GM08714 (cell line): ENCODE measurements around the gene CNIH2.

ENCODE experiments used
- H3K4me3 ChIP-seq: fragments of 200-500 bp; sonication (Bioruptor generic); 2 replicates; pipeline ENCODE4 v1.5.1; 2014; ENCODE audit warnings: mild to moderate bottlenecking, low read length, inconsistent platforms
- ZNF274 ChIP-seq: IDR thresholded peaks from 2 replicates; pipeline ENCODE4 v1.6.1; 2012; ENCODE audit warnings: mild to moderate bottlenecking, low read depth, low read length

Gene CNIH2

DNA sequence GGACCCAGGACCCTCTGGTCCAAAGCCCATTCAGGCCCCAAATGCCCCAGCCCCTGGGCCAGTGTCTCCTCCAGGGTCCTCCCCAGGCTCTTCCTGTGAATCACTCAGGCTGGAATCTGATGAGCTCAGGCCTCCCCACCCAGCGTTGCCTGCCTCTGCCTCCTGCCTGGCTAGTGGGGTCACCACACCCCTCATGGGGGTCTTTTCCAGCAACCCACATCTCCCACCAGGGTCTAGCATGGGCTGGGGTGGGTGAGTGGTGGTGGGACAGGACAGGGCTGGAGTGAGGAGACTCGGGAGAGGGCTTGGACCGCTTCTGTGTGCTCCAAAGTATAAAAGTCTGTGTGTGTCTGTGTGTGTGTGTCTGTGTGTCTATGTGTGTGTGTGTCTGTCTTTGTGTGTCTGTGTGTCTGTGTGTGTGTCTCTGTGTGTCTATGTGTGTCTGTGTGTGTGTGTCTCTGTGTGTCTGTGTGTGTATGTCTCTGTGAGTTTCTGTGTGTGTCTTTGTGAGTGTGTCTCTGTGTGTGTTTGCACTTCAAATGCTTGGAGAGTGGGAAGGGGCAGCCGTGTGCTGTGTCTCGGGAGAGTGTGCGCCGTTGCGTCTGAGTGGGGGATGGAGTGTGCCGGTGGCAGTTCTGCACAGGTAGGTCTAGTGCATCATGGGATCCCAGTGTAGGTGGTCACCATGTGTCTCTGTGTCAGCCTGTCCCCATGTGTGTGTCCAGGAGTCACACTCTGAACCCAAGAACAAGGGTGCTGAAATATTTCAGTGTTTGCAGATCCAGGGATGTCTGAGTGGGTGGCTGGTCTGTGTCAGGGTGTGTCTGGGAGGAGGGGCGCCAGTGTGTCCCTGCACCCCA, 49.4 kb downstream of the CNIH2 start:
- no peak for TF ChIP-seq ZNF274
- no peak overlapping the region for H3K4me3 ChIP-seq

- TF ChIP-seq ZNF274: no peak
These were observed 50.0 kb downstream of the CNIH2 start for GRCh38 chr11:66328031-66328301.

DNA sequence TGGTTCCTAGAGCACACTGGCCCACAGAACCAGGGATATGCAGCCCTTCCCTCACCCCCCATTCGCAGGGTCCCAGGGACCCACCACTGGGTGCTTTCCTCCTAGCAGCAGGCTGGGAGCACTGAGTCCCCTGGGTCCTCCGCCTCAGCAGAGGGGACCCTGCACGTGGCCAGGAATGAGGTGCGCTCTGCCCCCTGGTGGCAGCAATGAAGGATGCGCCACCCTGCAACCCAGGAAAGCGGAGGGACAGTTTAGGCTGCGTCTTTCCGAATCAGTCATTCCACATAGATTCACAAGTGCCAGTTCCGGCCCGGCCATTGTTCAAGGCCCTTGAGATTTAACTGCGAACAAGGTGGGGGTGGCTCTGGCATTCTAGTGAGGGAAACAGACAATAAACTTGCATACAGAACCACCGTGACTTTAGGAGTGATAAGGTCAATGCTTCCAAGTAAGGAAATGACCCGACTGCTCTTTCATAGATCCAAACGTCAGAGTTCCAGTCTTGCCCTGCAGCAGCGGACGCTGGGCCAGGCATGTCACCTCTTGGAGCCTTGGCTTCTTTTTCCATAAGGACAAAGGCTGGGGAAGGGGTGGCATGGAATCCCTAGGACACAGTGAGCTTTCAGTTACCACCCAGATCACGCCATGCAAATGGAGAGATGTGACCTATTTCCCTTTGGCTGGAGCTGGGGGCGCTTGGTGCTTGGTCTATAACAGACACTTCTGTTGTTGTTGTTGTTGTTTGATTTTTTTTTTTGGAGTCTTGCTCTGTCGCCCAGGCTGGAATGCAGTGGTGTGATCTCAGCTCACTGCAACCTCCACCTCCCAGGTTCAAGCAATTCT, 50.5 kb downstream of the CNIH2 start:
- H3K4me3 ChIP-seq: no peak overlapping the region
- TF ChIP-seq ZNF274: no peak

More at GRCh38 chr11:66328031-66328301, 50.0 kb downstream of the CNIH2 start:
- H3K4me3 ChIP-seq: no peak overlapping the region

DNA sequence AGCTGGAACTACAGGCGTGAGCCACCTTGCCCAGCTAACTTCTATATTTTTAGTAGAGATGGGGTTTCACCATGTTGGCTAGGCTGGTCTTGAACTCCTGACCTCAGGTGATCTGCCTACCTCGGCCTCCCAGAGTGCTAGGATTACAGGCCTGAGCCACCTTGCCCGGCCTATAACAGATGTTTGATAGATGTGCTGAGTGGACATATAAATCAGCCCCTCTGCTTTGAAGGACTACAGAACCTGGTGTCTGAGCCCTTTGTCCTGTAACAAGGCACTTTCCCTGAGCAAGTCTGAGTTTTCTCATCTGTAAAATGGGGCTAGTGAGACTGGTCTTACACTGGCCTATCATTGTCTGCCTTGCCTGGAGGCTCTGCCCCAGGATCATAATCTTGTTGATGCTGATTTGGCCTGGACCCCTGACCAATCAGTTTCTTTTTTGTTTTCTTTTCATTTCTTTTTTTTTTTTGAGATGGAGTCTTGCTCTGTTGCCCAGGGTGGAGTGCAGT, 51.2 kb downstream of the CNIH2 start:
- no peak overlapping the region for H3K4me3 ChIP-seq
- no peak for TF ChIP-seq ZNF274

DNA sequence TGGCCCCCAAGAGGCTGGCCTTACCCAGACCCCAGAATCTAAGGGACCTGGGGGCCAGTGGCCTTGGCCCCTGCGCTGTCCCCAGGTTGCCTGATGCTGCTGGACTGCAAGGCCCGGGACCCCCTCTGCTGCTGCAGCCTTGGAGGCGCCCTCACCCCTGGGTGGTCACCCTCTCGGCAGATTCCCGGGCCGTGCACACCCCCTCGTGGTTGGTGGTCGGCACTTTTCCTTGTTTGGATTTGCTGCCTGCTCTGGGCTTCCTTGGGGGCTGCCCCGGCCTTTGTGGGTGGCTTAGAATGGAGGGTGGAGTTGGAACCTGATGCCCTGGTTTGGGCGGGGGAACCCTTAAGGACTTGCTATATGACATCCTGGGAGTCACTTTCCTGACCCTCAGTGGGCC, 53.0 kb downstream of the CNIH2 start:
- TF ChIP-seq ZNF274: no peak
- no peak overlapping the region for H3K4me3 ChIP-seq

DNA sequence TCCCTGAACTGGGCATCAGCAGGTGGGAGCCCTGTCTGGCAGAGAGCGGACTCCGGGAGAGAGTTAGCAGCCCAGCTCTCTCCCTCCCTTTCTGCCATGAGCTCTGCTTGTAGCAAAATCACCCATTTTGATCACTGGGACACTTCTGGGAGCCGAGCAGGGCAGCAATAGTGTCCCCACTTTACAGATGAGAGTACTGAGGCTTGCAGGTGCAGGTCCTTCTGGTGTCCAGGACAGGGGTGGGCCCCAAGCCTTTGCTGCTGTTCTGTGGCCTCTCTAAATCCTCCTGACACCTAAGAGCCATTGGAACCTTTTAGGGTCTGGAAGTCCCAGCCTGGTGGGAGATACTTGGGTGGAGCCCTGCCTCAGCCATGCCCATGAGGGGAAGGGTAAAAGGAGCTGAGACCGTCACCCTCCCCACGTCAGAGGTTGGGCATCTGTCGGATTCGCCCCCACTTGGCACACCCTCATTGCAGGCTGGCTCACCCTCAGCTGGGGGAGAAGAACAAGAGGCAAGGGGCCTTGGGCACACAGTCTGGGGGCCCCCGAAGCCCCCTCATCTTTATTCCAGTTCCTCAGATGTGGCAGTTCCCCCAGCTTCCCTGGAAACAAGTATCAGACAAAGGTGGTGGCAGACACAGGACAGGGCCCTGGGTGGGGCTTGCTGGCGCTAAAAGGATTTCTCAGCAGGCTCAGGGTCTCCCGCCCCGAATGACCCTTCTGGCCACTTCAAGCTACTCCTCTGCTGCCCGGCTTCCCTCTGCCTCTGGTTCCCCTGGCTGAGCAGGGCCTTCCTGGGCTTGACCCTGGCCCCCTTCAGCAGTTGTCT, 53.8 kb downstream of the CNIH2 start:
- no peak overlapping the region for H3K4me3 ChIP-seq

GRCh38 chr11:66332371-66333219, 54.6 kb downstream of the CNIH2 start:
- H3K4me3 ChIP-seq: no peak overlapping the region
- TF ChIP-seq ZNF274: no peak

More for the DNA sequence above, 53.8 kb downstream of the CNIH2 start:
- no peak for TF ChIP-seq ZNF274

DNA sequence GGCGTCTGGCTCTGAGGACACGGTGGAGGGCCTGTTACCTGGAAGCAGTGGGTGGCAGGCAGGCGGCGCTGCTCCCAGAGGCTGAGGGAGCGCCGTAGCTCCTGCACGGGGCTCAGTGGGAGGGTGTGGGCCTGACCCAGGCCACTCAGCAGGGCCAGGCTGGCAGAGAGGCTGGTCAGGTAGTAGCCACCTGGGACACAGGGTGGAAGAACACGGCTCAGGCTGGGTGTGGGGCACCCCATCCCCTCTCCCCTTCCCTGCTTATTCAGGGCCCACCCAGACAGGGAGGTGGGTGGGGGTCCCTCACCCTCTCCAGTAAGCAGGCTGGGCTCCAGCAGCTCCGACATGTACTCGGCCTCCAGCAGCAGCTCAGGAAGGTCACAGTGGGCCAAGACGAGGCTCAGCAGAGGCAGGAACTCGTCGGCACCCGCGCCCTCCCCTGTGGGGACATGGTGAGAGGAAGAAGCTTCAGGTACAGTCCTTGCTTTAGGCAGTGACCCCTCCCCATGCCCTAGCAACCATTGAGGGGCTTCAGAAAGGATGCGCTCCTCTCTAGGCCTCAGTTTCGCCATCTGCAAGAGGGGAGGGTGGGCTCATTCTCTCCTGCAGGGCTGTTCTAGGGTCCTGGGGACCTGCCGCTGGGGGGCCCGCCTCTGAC, 55.4 kb downstream of the CNIH2 start:
- TF ChIP-seq ZNF274: no peak
- no peak overlapping the region for H3K4me3 ChIP-seq
